GM23338 (cell line): ENCODE data around the gene CAPN14. TPM values are rescaled to one million over a fixed set of nuclear protein-coding genes. Genes with fewer than 3 reads are reported as not detected.

ENCODE experiments used
- CREB1 ChIP-seq: fragments of 250-450 bp; sonication (Bioruptor Pico); IDR thresholded peaks from 2 replicates; pipeline ENCODE4 v1.5.0; 2020; ENCODE audit warnings: low read depth, mild to moderate bottlenecking, moderate library complexity
- CTCF ChIP-seq, 2 experiments: fragments of 200-600 bp in 1 of 2; sonication (generic) in 1 of 2; conservative IDR thresholded peaks; 2 replicates each; pipeline versions ENCODE4 v1.5.1 to v1.6.1; 2016 to 2017; ENCODE audit warnings: antibody characterized with exemption in 2 of 2, low read depth in 2 of 2, mild to moderate bottlenecking in 2 of 2, moderate library complexity in 1 of 2
- ETS1 ChIP-seq: IDR thresholded peaks from 2 replicates; pipeline ENCODE4 v1.6.1; 2016; ENCODE audit warnings: antibody characterized with exemption
- EZH2 ChIP-seq: fragments of 200-600 bp; sonication (generic); IDR thresholded peaks from one replicate; pipeline ENCODE4 v1.8.0; 2017; ENCODE audit warnings: antibody characterized with exemption, mild to moderate bottlenecking, low read depth; ENCODE audit not compliant: unreplicated experiment
- EZH2phosphoT487 ChIP-seq: fragments of 200-600 bp; sonication (generic); IDR thresholded peaks from one replicate; pipeline ENCODE4 v1.8.1; 2018; ENCODE audit warnings: antibody characterized with exemption; ENCODE audit not compliant: unreplicated experiment
- POLR2AphosphoS5 ChIP-seq: IDR thresholded peaks from 2 replicates; pipeline ENCODE4 v1.6.1; 2016; ENCODE audit warnings: antibody characterized with exemption, low read depth
- REST ChIP-seq: IDR thresholded peaks from one replicate; pipeline ENCODE4 v1.6.1; 2018; ENCODE audit warnings: antibody characterized with exemption; ENCODE audit not compliant: unreplicated experiment
- STAT1 ChIP-seq: IDR thresholded peaks from one replicate; pipeline ENCODE4 v1.6.1; 2016; ENCODE audit warnings: antibody characterized with exemption; ENCODE audit not compliant: unreplicated experiment
- ZNF114 ChIP-seq: fragments of 250-450 bp; sonication (Bioruptor Pico); IDR thresholded peaks from 2 replicates; pipeline ENCODE4 v1.5.0; 2020; ENCODE audit warnings: mild to moderate bottlenecking, moderate library complexity
- ZNF331 ChIP-seq: fragments of 250-450 bp; sonication (Bioruptor Pico); IDR thresholded peaks from 2 replicates; pipeline ENCODE4 v1.5.0; 2020; ENCODE audit warnings: low read depth, mild to moderate bottlenecking, moderate library complexity
- ZNF462 ChIP-seq: fragments of 250-450 bp; sonication (Bioruptor Pico); IDR thresholded peaks from 2 replicates; pipeline ENCODE4 v1.5.0; 2020; ENCODE audit warnings: mild to moderate bottlenecking, moderate library complexity
- polyA plus RNA-seq: library from polyadenylated mRNA; unstranded; fragments of >200 nt; fragmentation: Nextera tagmentation; extraction: Ambion mirVana; gene quantifications from 2 replicates; pipeline ENCODE4 v1.2.1, GENCODE V29; 2016
- total RNA-seq: library from RNA; depleted of rRNA; stranded (reverse); fragments of >200 nt; shearing (Covaris generic); gene quantifications from 2 replicates; pipeline ENCODE4 v1.2.3, GENCODE V29; 2014

Gene CAPN14
- total and polyA plus RNA-seq, 2 experiments from 2014 or later, result 0.15 TPM; not detected in 1

GRCh38 chr2:31239593-31240177 is 22.4 kb upstream of the CAPN14 start (continued):
- TF ChIP-seq ZNF462 (no peak), ZNF331 (CRISPR knock-in tag) (no peak), STAT1 (no peak), CREB1 (CRISPR knock-in tag) (no peak), EZH2phosphoT487 (no peak), REST (no peak), ZNF114 (CRISPR knock-in tag) (no peak), POLR2AphosphoS5 (no peak), ETS1 (no peak), CTCF (conservative IDR thresholded peaks at IDR 0.05; ENCODE audit: low read depth in 2 of 2) (no peak), EZH2 (no peak)
